Adrenal gland (tissue), 5 donors: ENCODE data around the gene TUBGCP6.
A peak's percentile ranks its signal among the peaks of the same experiment; 100 is the strongest.

Experiments used
- POLR2A ChIP-seq, 2 donors: fragments of 450-650 bp; IDR thresholded peaks; one replicate each; pipeline ENCODE4 v1.6.1; 2017; ENCODE audit warnings: antibody characterized with exemption in 2 of 2, mild to moderate bottlenecking in 2 of 2, moderate library complexity in 1 of 2
- TF ChIP-seq, protein P1 (sequence below), 6 experiments: fragments of 450-650 bp in 4 of 6; fragments of 200-600 bp in 2 of 6; sonication (generic) in 1 of 6; IDR thresholded peaks; 1 replicate in 5 of 6; 2 replicates in 1 of 6; pipeline versions ENCODE4 v1.5.1 to v1.8.0; 2016 to 2021; ENCODE audit warnings: antibody characterized with exemption in 6 of 6, mild to moderate bottlenecking in 2 of 6, moderate library complexity in 1 of 6
- donor health status: DM: no; HTN: no; CAD: no.

DNA sequence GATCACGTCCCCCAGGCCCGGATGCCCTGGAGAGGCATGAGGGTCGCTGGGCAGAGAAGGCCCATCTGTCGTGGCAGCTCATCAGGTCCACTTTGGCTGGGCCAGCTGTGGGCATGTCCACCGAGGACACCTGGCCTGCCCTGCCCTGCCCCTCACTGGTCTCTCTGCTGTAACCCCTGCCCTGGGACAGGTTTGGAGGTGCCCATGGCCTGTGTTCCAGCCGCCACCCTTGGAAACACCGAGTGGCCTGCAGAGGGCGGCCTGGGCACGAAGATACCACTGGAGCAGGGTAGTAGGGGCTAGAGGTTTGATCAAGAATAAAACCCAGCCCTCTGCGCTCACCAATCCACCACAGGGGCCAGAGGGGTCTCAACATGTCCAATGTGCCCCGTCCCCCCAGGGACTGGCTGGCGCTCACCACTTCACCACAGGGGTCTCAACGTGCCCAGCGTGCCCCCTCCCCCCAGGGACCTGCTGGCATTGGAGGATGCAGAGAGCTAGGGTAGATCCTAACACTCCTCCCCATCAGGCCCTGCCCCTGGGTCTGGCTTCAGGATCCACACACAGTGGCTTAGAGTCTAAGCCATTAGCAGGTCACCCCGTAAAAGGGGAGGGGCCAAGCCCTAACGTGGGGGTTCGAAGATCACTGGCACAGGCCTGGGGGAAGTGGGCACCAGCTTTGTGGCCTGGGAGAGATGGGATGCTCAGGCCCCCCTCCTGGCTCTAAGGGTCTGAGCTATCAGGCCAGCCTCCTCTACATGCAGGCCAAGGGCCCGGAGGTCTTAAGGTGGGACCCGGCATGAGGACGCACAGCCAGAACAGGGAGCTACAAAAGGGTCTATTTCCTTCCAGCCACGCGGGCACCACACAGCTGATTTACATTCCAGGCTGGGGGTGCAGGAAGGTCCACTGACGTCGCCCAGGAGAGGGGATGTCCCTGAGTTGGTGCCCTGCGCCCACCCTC lies 7.5 kb upstream of the TUBGCP6 start:
- TF ChIP-seq, protein P1, sequence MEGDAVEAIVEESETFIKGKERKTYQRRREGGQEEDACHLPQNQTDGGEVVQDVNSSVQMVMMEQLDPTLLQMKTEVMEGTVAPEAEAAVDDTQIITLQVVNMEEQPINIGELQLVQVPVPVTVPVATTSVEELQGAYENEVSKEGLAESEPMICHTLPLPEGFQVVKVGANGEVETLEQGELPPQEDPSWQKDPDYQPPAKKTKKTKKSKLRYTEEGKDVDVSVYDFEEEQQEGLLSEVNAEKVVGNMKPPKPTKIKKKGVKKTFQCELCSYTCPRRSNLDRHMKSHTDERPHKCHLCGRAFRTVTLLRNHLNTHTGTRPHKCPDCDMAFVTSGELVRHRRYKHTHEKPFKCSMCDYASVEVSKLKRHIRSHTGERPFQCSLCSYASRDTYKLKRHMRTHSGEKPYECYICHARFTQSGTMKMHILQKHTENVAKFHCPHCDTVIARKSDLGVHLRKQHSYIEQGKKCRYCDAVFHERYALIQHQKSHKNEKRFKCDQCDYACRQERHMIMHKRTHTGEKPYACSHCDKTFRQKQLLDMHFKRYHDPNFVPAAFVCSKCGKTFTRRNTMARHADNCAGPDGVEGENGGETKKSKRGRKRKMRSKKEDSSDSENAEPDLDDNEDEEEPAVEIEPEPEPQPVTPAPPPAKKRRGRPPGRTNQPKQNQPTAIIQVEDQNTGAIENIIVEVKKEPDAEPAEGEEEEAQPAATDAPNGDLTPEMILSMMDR (IDR thresholded peaks at IDR 0.05): peak; percentile 44 to 79 (median 72)
- no peak for TF ChIP-seq POLR2A (IDR thresholded peaks at IDR 0.05)
